ENCODE data around the gene GPR32. TPM values are rescaled to one million over a fixed set of nuclear protein-coding genes. Genes with fewer than 3 reads are reported as not detected.

GPR32 gene
- total and polyA plus RNA-seq, 2 of the 8 experiments (the other 6 are each of a cell fraction or from before 2014, with no cell fraction given): not detected

GRCh38 chr19:50743537-50743936 is 26.7 kb upstream of the GPR32 start (continued):
- no peak for TF ChIP-seq SP4 (IDR thresholded peaks at IDR 0.05; ENCODE audit: low read length)
